Testis (tissue), 2 donors: ENCODE results near the gene CRB1.

Experiments used
- CTCF ChIP-seq, 3 experiments: fragments of 450-650 bp in 2 of 3; fragments of 200-600 bp in 1 of 3; sonication (generic) in 1 of 3; IDR thresholded peaks; one replicate each; pipeline ENCODE4 v1.5.1; 2016 to 2019; ENCODE audit warnings: antibody characterized with exemption in 3 of 3, mild to moderate bottlenecking in 2 of 3, moderate library complexity in 1 of 3
- POLR2A ChIP-seq: fragments of 450-650 bp; IDR thresholded peaks from one replicate; pipeline ENCODE4 v1.6.1; 2017; ENCODE audit warnings: antibody characterized with exemption, mild to moderate bottlenecking, moderate library complexity

- TF ChIP-seq CTCF (IDR thresholded peaks at IDR 0.05) = no peak
- no peak for TF ChIP-seq POLR2A
Observed at GRCh38 chr1:197272791-197273190, 4.7 kb downstream of the CRB1 start.
